Rectal smooth muscle tissue (tissue), 1 donor: ENCODE results near the gene S100A9.

Experiments used
- H3K27ac ChIP-seq: one replicate; pipeline ENCODE4 v1.7.0; 2013; ENCODE audit warnings: low read depth, low read length, inconsistent platforms
- H3K27me3 ChIP-seq: one replicate; pipeline ENCODE4 v1.7.0; 2013; ENCODE audit warnings: low read length; ENCODE audit not compliant: control insufficient read depth, insufficient read depth
- H3K36me3 ChIP-seq: one replicate; pipeline ENCODE4 v1.7.0; 2013; ENCODE audit warnings: low read length; ENCODE audit not compliant: control insufficient read depth, insufficient read depth
- H3K4me1 ChIP-seq: one replicate; pipeline ENCODE4 v1.7.0; 2013; ENCODE audit warnings: low read length; ENCODE audit not compliant: control insufficient read depth, insufficient read depth
- H3K4me3 ChIP-seq: one replicate; pipeline ENCODE4 v1.7.0; 2013; ENCODE audit warnings: low read length
- H3K9ac ChIP-seq: one replicate; pipeline ENCODE4 v1.7.0; 2013; ENCODE audit warnings: low read length

Gene S100A9

DNA sequence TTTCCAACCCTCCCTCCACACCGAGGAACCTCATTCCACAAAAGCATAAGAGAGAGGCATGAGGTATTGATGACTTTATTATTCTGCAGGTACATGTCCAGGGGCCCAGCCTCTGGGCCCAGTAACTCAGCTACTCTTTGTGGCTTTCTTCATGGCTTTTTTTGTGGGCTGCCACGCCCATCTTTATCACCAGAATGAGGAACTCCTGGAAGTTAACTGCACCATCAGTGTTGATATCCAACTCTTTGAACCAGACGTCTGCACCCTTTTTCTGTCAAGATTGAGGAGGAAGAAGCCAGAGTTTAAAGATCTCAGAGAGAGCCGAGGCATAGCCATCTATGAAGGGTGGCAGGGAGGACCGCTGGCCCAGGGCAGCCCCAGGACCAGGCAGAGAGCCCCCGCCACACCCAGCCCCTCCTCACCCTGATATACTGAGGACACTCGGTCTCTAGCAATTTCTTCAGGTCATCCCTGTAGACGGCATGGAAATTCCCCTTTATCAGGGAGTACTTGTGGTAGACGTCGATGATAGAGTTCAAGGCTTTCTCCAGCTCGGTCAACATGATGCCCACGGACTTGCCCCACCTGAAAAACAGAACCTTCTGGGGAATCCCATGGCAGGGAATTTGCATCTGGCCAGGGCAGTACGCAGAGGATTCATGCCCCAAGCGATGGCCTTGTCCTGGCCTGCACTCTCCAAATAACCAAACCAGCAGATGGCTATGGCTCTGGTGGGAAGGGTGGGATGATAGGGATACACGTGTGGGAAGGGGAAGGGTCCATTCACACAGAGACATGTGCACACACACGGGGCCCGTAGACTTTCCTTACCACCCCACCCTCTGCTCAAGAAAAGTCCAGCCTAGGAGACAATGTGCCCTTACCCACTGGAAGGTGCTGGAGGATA, 32.6 kb downstream of the S100A9 start:
- Histone ChIP-seq H3K4me3 (no peak overlapping the region), H3K27me3 (no peaks in the 10 kb centered on the region), H3K36me3 (no peaks in the 10 kb centered on the region), H3K4me1 (no peaks in the 10 kb centered on the region), H3K9ac (no peak overlapping the region), H3K27ac (no peak overlapping the region)

DNA sequence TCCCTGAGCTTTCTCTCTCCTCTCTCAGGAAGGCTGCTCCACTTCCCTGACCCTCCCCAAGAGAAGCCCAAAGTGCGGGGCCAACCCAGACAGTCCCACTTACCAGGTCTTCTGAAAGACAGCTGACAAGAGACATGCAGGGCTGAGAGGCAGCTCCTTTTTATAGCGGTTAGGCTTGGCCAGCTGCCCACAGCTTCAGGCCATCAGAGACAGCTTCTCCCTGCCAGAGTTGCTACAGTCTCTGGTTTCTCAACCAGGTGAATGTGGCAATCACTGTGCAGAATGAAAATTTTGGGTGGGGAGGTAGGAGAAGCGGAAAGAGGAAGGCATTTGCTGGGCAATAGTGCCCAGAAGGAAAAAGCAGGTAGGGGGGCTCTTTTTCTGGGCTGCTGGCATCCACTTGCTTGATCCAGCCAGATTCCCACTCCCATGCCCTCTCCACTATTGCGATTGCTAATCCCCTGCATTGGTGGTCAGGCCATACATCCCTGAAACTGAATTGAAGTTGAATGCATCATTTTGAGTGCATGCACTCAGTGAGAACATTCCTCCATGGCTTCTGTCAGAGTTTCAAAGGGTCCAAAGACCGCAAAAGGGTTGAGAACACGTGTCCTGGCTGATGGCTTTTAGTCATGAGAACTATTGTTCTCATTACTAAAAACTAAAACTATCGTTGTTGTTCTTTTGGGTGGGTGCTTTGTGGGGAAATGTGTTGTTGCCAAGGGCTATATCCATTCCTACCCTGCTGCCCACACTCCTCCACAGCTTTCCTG, 33.5 kb downstream of the S100A9 start, which contains the start of gene S100A8:
TSS of gene S100A8 (minus strand) at position 136 of the 773 bp plus-strand sequence. CDS start 538 bp downstream, outside the sequence.
- H3K27ac ChIP-seq, result no peak within 1 kb of the TSS
- no peak within 1 kb of the TSS for H3K4me3 ChIP-seq
- H3K9ac ChIP-seq, result no peak within 1 kb of the TSS
- no peaks in the 10 kb centered on the region for H3K4me1 ChIP-seq
- no peaks in the 10 kb centered on the region for H3K27me3 ChIP-seq
- no peaks in the 10 kb centered on the region for H3K36me3 ChIP-seq

DNA sequence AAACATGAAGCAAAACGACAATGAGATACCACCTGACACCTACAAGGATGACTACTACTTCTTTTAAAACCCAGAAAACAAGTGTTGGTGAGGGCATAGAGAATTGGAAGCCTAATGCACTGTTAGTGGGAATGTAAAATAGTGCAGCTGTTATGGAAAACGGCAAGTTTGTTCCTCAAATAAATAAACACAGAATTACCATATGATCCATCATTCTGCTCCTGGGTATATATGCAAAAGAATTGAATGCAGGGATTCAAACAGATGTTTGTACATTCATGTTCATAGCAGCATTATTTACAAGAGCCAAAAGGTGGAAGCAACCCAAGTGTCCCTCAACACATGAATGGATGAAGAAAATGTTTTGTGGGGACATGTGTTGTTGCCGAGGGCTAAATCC, 34.6 kb downstream of the S100A9 start:
- Histone ChIP-seq H3K4me1 (no peaks in the 10 kb centered on the region), H3K36me3 (no peaks in the 10 kb centered on the region), H3K27ac (no peak overlapping the region), H3K27me3 (no peaks in the 10 kb centered on the region), H3K4me3 (no peak overlapping the region), H3K9ac (no peak overlapping the region)

DNA sequence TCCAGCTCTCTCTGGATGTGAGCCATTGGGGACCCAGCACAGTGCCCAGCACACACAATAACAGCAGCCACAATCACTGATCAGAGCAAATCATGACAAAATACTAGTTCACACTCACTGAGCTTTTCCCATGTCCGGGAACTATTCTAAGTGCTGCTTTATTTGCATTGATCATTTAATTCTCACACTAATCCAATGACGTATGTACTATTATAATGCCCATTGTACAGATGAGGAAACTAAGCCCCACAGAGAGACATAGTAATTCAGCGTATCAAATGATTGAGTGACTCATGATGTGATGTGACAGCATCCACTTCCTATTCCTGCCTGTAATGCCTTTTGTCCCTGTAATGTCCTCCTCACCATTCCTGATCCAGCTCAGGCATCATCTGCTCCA, 35.2 kb downstream of the S100A9 start:
- H3K27ac ChIP-seq, result no peak overlapping the region
- no peak overlapping the region for H3K4me3 ChIP-seq
- no peaks in the 10 kb centered on the region for H3K36me3 ChIP-seq
- H3K9ac ChIP-seq, result no peak overlapping the region
- H3K4me1 ChIP-seq, result no peaks in the 10 kb centered on the region
- H3K27me3 ChIP-seq, result no peaks in the 10 kb centered on the region

DNA sequence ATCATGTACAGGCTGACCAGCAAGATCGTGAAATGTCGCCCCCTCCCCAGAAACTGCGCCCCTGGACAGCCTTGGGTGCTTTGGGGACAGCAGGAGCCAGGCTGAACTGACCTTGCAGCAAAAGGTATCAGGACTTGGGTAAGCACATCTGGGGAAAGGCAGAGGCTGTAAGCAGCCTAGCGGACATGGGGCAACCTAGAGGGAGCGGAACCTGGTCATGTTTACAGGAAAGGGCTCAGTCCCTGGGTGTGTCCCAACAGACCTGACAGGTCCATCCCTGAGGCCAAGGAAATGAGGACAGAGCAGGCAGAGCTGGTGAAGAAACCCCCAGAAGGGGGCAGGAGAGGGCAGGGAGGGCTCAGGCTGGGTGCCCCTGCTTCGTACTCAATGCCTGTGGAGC, 36.3 kb downstream of the S100A9 start:
- Histone ChIP-seq H3K36me3 (no peaks in the 10 kb centered on the region), H3K27ac (no peak overlapping the region), H3K4me3 (no peak overlapping the region), H3K27me3 (no peaks in the 10 kb centered on the region), H3K4me1 (no peaks in the 10 kb centered on the region), H3K9ac (no peak overlapping the region)

DNA sequence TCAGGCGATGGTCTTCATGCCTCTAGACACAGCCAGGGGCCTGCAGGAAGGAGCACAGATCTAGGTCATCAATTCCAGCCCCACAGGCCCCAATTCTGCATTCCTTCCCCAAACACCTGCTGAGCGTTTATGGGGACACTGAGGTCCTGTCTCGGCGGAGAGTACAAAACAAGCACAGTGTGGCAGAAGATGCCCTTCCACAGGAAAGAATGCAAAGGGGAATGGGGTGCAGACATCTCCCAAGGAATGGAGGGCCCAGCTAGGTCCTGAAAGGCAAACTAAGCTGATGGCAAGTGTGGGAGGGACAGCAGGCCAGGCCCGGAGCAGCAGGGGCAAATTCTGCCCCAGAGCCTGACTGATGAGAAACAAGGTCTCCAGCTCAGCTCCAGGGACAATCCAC, 36.7 kb downstream of the S100A9 start:
- no peak overlapping the region for H3K9ac ChIP-seq
- no peaks in the 10 kb centered on the region for H3K27me3 ChIP-seq
- H3K4me1 ChIP-seq, result no peaks in the 10 kb centered on the region
- H3K27ac ChIP-seq, result no peak overlapping the region
- H3K36me3 ChIP-seq, result no peaks in the 10 kb centered on the region
- H3K4me3 ChIP-seq, result no peak overlapping the region

DNA sequence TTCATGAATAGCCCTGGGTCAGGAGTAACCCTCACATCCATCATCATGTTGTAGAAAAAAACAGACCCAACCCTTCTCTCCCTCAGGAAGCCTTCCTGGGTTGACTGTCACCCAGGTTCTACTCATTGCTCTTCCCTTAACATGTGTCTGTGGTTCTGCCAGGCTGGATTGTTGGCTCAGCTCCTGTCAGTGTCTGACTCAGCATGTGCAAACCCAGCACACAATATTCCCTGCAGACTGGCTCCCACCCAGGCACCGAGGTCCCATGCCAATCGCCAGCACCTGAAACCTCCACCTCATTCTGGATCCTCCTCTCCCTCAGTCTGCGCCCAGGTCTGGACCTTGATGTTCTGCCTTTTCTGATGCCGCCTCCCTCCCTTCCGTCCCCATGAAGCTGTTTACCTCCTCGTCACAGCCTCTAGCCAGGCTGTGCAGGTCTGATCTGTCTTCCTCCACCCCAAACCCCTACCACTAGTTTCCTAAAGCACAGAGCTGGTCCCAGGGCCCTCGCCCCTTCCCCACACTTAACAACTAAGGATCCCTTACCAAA, 37.6 kb downstream of the S100A9 start:
- H3K4me3 ChIP-seq, result no peak overlapping the region
- H3K27me3 ChIP-seq, result no peaks in the 10 kb centered on the region
- no peak overlapping the region for H3K27ac ChIP-seq
- H3K4me1 ChIP-seq, result no peaks in the 10 kb centered on the region
- no peaks in the 10 kb centered on the region for H3K36me3 ChIP-seq
- H3K9ac ChIP-seq, result no peak overlapping the region

DNA sequence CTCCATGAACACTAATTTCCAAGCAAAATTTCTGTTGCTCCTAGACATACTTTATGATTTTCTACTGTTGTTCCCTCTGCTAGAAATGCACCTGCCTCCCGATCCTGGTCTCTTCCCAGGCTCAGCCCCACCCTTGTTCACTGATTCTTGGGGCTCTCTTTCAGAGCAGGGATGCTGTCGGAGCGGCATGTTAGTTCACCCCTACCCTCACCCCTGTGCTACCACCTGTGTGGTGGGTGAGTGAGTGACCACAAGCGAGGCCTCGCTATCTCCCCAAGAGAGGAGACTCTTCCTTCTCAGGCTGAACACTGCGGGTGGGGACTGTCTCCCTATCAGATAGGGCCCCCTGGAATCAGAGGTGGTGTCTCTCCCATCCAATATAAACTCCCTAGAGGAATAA, 38.1 kb downstream of the S100A9 start:
- no peaks in the 10 kb centered on the region for H3K4me1 ChIP-seq
- H3K9ac ChIP-seq, result no peak overlapping the region

DNA sequence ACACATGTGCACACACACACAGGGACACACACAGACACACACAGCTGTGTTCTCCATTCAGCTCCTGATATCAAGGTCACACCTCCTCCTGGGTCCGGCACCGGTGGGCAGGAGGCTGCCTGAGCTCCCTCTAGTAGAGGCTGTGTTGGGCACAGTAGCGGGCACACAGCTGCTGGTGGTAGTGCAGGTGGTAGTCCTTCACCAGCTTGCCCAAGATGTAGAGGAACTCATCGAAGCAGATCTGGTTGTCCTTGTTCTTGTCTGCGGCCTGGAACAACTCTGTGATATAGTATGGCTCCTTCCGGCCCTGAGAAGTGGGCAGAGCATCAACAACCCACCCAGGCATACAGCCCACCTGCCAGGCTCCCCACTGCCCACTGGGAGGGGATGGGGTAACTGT, 38.8 kb downstream of the S100A9 start:
- H3K27ac ChIP-seq, result no peak overlapping the region
- H3K4me1 ChIP-seq, result no peaks in the 10 kb centered on the region
- H3K36me3 ChIP-seq, result no peaks in the 10 kb centered on the region
- no peak overlapping the region for H3K4me3 ChIP-seq
- H3K27me3 ChIP-seq, result no peaks in the 10 kb centered on the region
- H3K9ac ChIP-seq, result no peak overlapping the region

More for the DNA sequence above, 38.1 kb downstream of the S100A9 start:
- Histone ChIP-seq H3K36me3 (no peaks in the 10 kb centered on the region), H3K4me3 (no peak overlapping the region), H3K27me3 (no peaks in the 10 kb centered on the region), H3K27ac (no peak overlapping the region)

DNA sequence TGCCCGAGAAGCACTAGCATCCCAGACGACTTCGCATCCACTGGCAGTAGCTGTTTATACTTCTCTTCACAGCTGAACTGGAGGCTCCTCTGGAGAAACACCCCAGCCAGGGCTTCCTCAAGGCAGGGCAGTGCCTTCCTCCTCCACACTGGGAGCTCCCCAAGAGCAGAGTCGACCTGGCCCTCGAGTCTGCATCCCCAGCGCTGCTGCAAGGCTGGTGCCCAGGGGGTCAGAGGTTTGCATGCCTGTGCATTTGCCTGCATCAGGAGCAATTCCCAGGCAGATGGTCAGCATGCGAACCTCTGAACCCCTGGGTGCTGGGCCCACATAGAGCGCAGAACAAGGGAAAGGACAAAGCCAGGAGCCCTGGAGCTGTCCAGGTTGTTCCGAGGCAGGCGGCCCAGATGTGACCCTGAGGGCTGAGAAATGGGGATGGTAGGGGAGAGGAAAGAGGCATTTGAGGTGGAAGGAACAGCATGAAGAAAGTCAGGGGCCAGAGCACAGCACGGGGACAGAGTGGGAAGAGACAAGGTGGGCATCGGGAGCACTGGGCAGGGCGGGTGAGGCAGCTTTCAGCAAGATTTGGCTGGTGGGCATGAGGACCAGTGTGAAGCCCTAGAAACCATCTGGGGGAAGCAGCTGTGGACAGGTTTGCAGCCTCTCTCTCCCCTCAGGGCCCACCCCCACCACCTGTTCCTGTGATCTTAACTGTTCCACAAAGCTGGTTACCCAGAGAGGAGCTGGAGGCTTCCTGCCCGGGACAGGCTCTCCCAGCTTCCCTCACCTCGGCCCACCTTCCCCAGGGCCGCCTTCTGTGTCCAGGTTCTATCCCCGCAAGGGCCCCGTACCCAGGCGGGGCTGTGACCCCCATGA, 39.6 kb downstream of the S100A9 start:
- no peak overlapping the region for H3K27ac ChIP-seq
- no peaks in the 10 kb centered on the region for H3K36me3 ChIP-seq
- H3K9ac ChIP-seq, result no peak overlapping the region
- H3K4me1 ChIP-seq, result no peaks in the 10 kb centered on the region
- H3K27me3 ChIP-seq, result no peaks in the 10 kb centered on the region
- no peak overlapping the region for H3K4me3 ChIP-seq

DNA sequence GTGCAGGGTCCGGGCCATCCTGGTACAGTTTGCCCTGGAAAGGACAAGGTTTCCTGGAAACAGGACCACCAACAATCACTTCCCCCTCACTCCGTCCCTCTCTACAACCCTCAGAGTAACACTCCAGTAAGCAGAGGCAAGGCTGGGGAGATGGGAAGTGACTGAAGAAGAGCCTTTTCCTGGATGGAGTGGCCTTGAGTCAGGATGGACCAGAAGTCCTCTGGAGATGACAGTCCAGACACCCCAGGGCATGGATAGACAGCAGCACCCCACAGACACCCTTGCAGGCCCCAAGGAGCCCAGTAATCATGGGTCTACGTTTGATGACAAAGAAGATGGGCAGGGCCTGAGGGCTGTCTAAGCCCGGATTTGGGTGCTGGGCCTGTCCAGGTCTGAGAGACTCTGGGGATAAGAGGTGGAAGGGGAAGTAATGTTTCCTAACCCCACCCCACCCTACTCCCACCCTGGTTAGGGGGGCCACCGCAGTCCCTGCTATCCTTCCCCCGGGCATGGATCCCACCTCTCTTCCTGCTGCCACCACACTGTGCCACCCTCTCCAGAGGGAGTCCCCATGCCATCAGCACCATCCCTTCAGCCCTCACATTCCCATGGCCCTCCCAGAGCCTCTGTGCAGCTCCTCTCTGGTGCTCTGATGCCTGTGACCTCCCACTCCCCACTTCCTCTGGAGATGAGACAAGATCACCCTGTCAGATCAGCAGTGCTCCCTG, 40.4 kb downstream of the S100A9 start:
- H3K36me3 ChIP-seq, result no peaks in the 10 kb centered on the region
- no peaks in the 10 kb centered on the region for H3K27me3 ChIP-seq
- no peak overlapping the region for H3K27ac ChIP-seq
- H3K4me3 ChIP-seq, result no peak overlapping the region
- H3K9ac ChIP-seq, result no peak overlapping the region
- no peaks in the 10 kb centered on the region for H3K4me1 ChIP-seq
